ENCODE measurements around the gene CNNM3.
A peak's percentile ranks its signal among the peaks of the same experiment; 100 is the strongest.

Gene CNNM3

DNA sequence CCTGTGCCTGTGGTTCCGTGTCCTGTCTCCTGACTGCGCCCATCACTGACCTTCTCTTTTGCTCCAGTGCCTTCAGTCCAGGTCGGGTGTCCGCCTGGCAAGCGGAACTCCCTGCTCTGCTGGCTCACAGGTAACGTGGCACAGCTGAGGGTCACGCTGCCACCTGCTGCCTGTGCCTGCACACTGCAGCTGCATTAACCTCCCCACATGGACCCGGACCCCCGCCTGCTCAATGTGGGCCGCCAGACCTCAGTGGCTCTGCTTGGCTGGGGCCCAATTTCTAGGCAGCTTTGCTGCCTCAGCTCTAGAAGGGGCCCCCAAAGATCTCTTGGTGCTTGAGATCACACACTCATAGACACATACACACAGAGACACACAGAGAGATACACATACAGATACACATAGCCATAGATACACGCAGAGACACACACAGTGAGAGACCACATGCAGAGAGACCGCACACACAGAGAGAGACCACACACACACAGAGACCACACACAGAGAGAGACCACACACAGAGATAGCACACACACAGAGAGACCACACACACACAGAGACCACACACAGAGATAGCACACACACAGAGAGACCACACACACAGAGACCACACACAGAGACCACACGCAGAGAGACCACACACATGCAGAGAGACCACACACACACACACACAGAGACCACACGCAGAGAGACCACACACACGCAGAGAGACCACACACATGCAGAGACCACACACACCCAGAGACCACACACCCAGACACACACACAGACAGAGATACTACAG is 14.9 kb upstream of the CNNM3 start:
- Histone ChIP-seq H3K23ac (ENCODE audit: low read length) (no peak overlapping the region), H3K4me2 (ENCODE audit: low read length) (no peak overlapping the region), H4K91ac (ENCODE audit: low read depth, low read length) (no peak overlapping the region), H2AFZ (ENCODE audit: insufficient read depth, low read length, poor library complexity) (no peak overlapping the region), H3K9ac (ENCODE audit: low read length) (no peak overlapping the region), H4K12ac (ENCODE audit: low read depth, low read length) (peak overlapping the region; percentile 23), H3K14ac (ENCODE audit: low read length) (peak overlapping the region; percentile 26), H3K79me1 (ENCODE audit: low read length) (peaks cover 3% of the 10 kb centered on the region), H3K9me3 (ENCODE audit: insufficient read depth, low read depth, low read length) (no peaks in the 10 kb centered on the region), H3K36me3 (ENCODE audit: control insufficient read depth in 1 of 2, insufficient read depth in 2 of 2, low read length in 2 of 2) (peaks cover 20 to 27% of the 10 kb centered on the region in 2 experiments), H3K27me3 (ENCODE audit: insufficient read depth, low read length) (no peaks in the 10 kb centered on the region), H2BK12ac (ENCODE audit: low read length) (no peak overlapping the region), H3K4me1 (ENCODE audit: control insufficient read depth in 1 of 2, insufficient read depth in 2 of 2, low read length in 2 of 2) (peaks cover 3 to 4% of the 10 kb centered on the region in 2 experiments), H4K8ac (ENCODE audit: low read depth, low read length) (no peak overlapping the region), H3K27ac (ENCODE audit: low read depth, low read length) (no peak overlapping the region), H2AK5ac (ENCODE audit: low read length) (no peak overlapping the region), H3K4me3 (ENCODE audit: low read depth, low read length) (no peak overlapping the region), H3K4ac (ENCODE audit: low read depth, low read length) (no peak overlapping the region), H3K79me2 (ENCODE audit: control insufficient read depth, insufficient read depth, low read length, poor library complexity) (no peaks in the 10 kb centered on the region), H2BK120ac (ENCODE audit: insufficient read depth, low read length, poor library complexity) (no peak overlapping the region), H3K18ac (ENCODE audit: low read length) (no peak overlapping the region), H2BK5ac (ENCODE audit: low read depth, low read length, poor library complexity) (no peak overlapping the region)
- WGBS (ENCODE audit: extremely low coverage, insufficient coverage, insufficient read length) = no CpG with 5 or more reads among the region's 15 CpGs
- DNase-seq = peak; percentile 50 to 78

DNA sequence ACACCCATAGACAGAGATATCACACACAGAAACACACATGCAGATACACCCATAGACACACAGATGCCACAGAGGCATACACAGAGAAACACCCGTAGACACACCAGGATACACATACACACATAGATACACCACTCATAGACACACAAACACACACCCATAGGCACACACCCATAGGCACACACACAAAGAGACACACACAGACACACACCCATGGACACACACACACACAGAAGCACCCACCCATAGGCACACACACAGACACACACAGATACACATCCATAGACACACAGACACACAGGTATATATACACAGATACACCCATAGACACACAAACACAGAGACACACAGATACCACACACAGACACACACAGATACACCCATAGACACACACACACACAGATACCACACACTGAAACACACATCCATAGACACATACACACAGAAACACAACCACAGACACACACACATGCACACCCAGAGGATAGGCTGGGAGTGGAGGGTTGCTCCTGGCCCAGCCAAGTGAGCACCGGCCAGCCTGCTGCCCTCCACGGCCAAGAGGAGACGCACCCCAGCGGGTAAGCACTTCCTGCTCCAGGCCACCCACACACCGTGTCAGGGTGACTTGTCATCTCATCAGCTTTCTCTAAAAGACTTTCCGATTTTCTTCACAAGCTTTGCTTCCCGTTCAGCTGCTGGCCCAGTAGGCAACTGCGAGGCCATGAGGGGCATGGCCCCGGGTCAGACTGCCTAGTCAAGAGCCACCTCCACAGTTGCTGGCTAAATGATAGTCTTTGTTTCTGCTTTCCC is 14.1 kb upstream of the CNNM3 start:
- no peak overlapping the region for H3K4ac ChIP-seq (ENCODE audit: low read depth, low read length)
- no peak overlapping the region for H3K4me2 ChIP-seq (ENCODE audit: low read length)
- H3K9me3 ChIP-seq (ENCODE audit: insufficient read depth, low read depth, low read length) = no peaks in the 10 kb centered on the region
- peaks cover 3 to 4% of the 10 kb centered on the region in 2 experiments for H3K4me1 ChIP-seq (ENCODE audit: control insufficient read depth in 1 of 2, insufficient read depth in 2 of 2, low read length in 2 of 2)
- H2BK12ac ChIP-seq (ENCODE audit: low read length) = no peak overlapping the region
- no peaks in the 10 kb centered on the region for H3K27me3 ChIP-seq (ENCODE audit: insufficient read depth, low read length)
- no peak overlapping the region for H2AK5ac ChIP-seq (ENCODE audit: low read length)
- no peak overlapping the region for H3K4me3 ChIP-seq (ENCODE audit: low read depth, low read length)
- WGBS (ENCODE audit: extremely low coverage, insufficient coverage, insufficient read length) = no CpG with 5 or more reads among the region's 10 CpGs
- no peak overlapping the region for H4K91ac ChIP-seq (ENCODE audit: low read depth, low read length)
- no peak overlapping the region for H4K8ac ChIP-seq (ENCODE audit: low read depth, low read length)
- H3K14ac ChIP-seq (ENCODE audit: low read length) = no peak overlapping the region
- no peaks in the 10 kb centered on the region for H3K79me2 ChIP-seq (ENCODE audit: control insufficient read depth, insufficient read depth, low read length, poor library complexity)
- peaks cover 3% of the 10 kb centered on the region for H3K79me1 ChIP-seq (ENCODE audit: low read length)
- no peak overlapping the region for H2BK5ac ChIP-seq (ENCODE audit: low read depth, low read length, poor library complexity)
- DNase-seq = no peak
- no peak overlapping the region for H3K18ac ChIP-seq (ENCODE audit: low read length)
- peaks cover 20 to 27% of the 10 kb centered on the region in 2 experiments for H3K36me3 ChIP-seq (ENCODE audit: control insufficient read depth in 1 of 2, insufficient read depth in 2 of 2, low read length in 2 of 2)
- H2BK120ac ChIP-seq (ENCODE audit: insufficient read depth, low read length, poor library complexity) = no peak overlapping the region
- H3K27ac ChIP-seq (ENCODE audit: low read depth, low read length) = no peak overlapping the region
- H4K12ac ChIP-seq (ENCODE audit: low read depth, low read length) = no peak overlapping the region
- H2AFZ ChIP-seq (ENCODE audit: insufficient read depth, low read length, poor library complexity) = no peak overlapping the region
- no peak overlapping the region for H3K9ac ChIP-seq (ENCODE audit: low read length)
- H3K23ac ChIP-seq (ENCODE audit: low read length) = no peak overlapping the region

DNA sequence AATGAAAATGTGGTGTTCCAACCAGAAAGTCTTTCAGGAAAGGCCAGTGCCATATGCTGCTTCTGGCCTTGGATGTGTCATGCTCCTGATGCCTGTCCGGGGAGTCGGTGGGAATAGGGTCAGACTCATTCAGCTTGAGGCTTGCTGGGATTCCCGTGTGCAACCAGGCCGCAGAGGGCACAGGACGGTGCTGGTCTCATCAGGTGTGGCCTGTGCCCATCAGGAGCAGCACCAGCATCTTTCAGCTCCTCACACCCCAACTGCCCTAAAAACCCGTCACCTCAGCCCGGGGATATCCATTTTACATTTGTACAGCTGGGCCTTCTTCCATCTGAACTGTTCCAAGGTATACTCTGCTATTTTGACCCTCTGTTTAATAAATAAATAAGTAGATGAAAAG is 13.3 kb upstream of the CNNM3 start:
- H3K79me2 ChIP-seq (ENCODE audit: control insufficient read depth, insufficient read depth, low read length, poor library complexity) = no peaks in the 10 kb centered on the region
- no peak overlapping the region for H3K18ac ChIP-seq (ENCODE audit: low read length)
- H2AFZ ChIP-seq (ENCODE audit: insufficient read depth, low read length, poor library complexity) = no peak overlapping the region
- no peak overlapping the region for H2BK5ac ChIP-seq (ENCODE audit: low read depth, low read length, poor library complexity)
- H3K4me2 ChIP-seq (ENCODE audit: low read length) = no peak overlapping the region
- H3K4me3 ChIP-seq (ENCODE audit: low read depth, low read length) = no peak overlapping the region
- no peak overlapping the region for H2AK5ac ChIP-seq (ENCODE audit: low read length)
- H3K4me1 ChIP-seq (ENCODE audit: control insufficient read depth in 1 of 2, insufficient read depth in 2 of 2, low read length in 2 of 2) = peaks cover 3 to 4% of the 10 kb centered on the region in 2 experiments
- H2BK120ac ChIP-seq (ENCODE audit: insufficient read depth, low read length, poor library complexity) = no peak overlapping the region
- no peak overlapping the region for H3K4ac ChIP-seq (ENCODE audit: low read depth, low read length)
- peaks cover 18 to 21% of the 10 kb centered on the region in 2 experiments for H3K36me3 ChIP-seq (ENCODE audit: control insufficient read depth in 1 of 2, insufficient read depth in 2 of 2, low read length in 2 of 2)
- H3K23ac ChIP-seq (ENCODE audit: low read length) = no peak overlapping the region
- no peak for DNase-seq
- H3K9ac ChIP-seq (ENCODE audit: low read length) = no peak overlapping the region
- no peak overlapping the region for H4K91ac ChIP-seq (ENCODE audit: low read depth, low read length)
- no peaks in the 10 kb centered on the region for H3K9me3 ChIP-seq (ENCODE audit: insufficient read depth, low read depth, low read length)
- H3K79me1 ChIP-seq (ENCODE audit: low read length) = peaks cover 3% of the 10 kb centered on the region
- no peak overlapping the region for H3K27ac ChIP-seq (ENCODE audit: low read depth, low read length)
- no CpG with 5 or more reads among the region's 7 CpGs for WGBS (ENCODE audit: extremely low coverage, insufficient coverage, insufficient read length)
- H3K14ac ChIP-seq (ENCODE audit: low read length) = no peak overlapping the region
- H2BK12ac ChIP-seq (ENCODE audit: low read length) = no peak overlapping the region
- no peak overlapping the region for H4K8ac ChIP-seq (ENCODE audit: low read depth, low read length)
- H3K27me3 ChIP-seq (ENCODE audit: insufficient read depth, low read length) = no peaks in the 10 kb centered on the region
- H4K12ac ChIP-seq (ENCODE audit: low read depth, low read length) = no peak overlapping the region

DNA sequence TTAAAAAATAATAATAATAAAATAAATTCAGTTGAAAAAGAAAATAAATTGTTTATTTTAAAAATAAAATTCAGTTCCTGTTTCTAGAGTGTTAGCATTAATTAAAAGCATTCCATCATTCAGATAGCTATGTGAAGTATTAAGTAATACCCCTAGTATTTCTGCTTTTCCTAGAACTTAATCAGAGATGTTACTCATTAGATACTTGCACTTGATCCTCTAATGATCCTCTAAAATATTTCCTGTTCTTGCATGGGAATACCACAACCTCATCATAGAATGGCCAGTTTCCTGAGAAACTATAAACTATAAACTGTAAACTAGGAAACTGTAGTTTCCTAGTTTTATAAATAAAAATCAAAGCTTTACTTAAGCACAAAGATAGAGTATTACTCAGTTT is 11.1 kb upstream of the CNNM3 start:
- Histone ChIP-seq H3K9ac (ENCODE audit: low read length) (no peak overlapping the region), H2BK120ac (ENCODE audit: insufficient read depth, low read length, poor library complexity) (no peak overlapping the region), H3K14ac (ENCODE audit: low read length) (no peak overlapping the region), H3K4me1 (ENCODE audit: control insufficient read depth in 1 of 2, insufficient read depth in 2 of 2, low read length in 2 of 2) (peaks cover 3 to 4% of the 10 kb centered on the region in 2 experiments), H3K36me3 (ENCODE audit: control insufficient read depth in 1 of 2, insufficient read depth in 2 of 2, low read length in 2 of 2) (peaks cover 19 to 23% of the 10 kb centered on the region in 2 experiments), H3K4me3 (ENCODE audit: low read depth, low read length) (no peak overlapping the region), H2AK5ac (ENCODE audit: low read length) (no peak overlapping the region), H3K79me1 (ENCODE audit: low read length) (peaks cover 3% of the 10 kb centered on the region), H3K23ac (ENCODE audit: low read length) (no peak overlapping the region), H3K18ac (ENCODE audit: low read length) (no peak overlapping the region), H3K4me2 (ENCODE audit: low read length) (no peak overlapping the region), H4K8ac (ENCODE audit: low read depth, low read length) (no peak overlapping the region), H4K91ac (ENCODE audit: low read depth, low read length) (no peak overlapping the region), H3K27ac (ENCODE audit: low read depth, low read length) (no peak overlapping the region), H3K27me3 (ENCODE audit: insufficient read depth, low read length) (no peaks in the 10 kb centered on the region), H2BK5ac (ENCODE audit: low read depth, low read length, poor library complexity) (no peak overlapping the region), H3K79me2 (ENCODE audit: control insufficient read depth, insufficient read depth, low read length, poor library complexity) (no peaks in the 10 kb centered on the region), H4K12ac (ENCODE audit: low read depth, low read length) (no peak overlapping the region), H3K9me3 (ENCODE audit: insufficient read depth, low read depth, low read length) (peaks cover 3% of the 10 kb centered on the region), H2AFZ (ENCODE audit: insufficient read depth, low read length, poor library complexity) (no peak overlapping the region), H3K4ac (ENCODE audit: low read depth, low read length) (no peak overlapping the region), H2BK12ac (ENCODE audit: low read length) (no peak overlapping the region)
- DNase-seq = no peak

Measured in trophoblast cell (in vitro differentiated cells and primary cell).